DND-41 (cell line): ENCODE results near the gene WNK1.

Experiments used
- ATAC-seq: fragments of 200-7000 bp; cut with Tn5 transposase; 3 replicates; pipeline ENCODE4 v1.9.1; 2021; ENCODE audit warnings: low read depth; ENCODE audit not compliant: insufficient read depth
- DNase-seq: peaks from one replicate; pipeline ENCODE4 v3.0.0-alpha.2; 2020
- H2AFZ ChIP-seq: 2 replicates; pipeline ENCODE4 v1.6.0; 2012; ENCODE audit warnings: low read depth, low read length
- H3K27ac ChIP-seq: 2 replicates; pipeline ENCODE4 v1.5.1; 2012; ENCODE audit warnings: low read length, inconsistent platforms
- H3K27me3 ChIP-seq: fragments of 200-600 bp; sonication (generic); 2 replicates; pipeline ENCODE4 v1.6.0; 2012; ENCODE audit warnings: low read length, mild to moderate bottlenecking, inconsistent platforms; ENCODE audit not compliant: insufficient read depth, poor library complexity
- H3K36me3 ChIP-seq: 2 replicates; pipeline ENCODE4 v1.5.1; 2012; ENCODE audit warnings: low read length, inconsistent platforms; ENCODE audit not compliant: insufficient read depth
- H3K4me1 ChIP-seq: 2 replicates; pipeline ENCODE4 v1.5.1; 2012; ENCODE audit warnings: mild to moderate bottlenecking, low read length; ENCODE audit not compliant: insufficient read depth
- H3K4me2 ChIP-seq: 2 replicates; pipeline ENCODE4 v1.6.0; 2012; ENCODE audit warnings: mild to moderate bottlenecking, moderate library complexity, low read length, inconsistent platforms; ENCODE audit not compliant: insufficient read depth
- H3K4me3 ChIP-seq, 2 experiments: fragments of 200-600 bp in 1 of 2; shearing (Covaris generic) in 1 of 2; 2 replicates each; pipeline ENCODE4 v1.5.1; 2012 to 2016; ENCODE audit warnings: inconsistent platforms in 2 of 2, low read length in 2 of 2, mild to moderate bottlenecking in 2 of 2, low read depth in 1 of 2, moderate library complexity in 1 of 2
- H3K79me2 ChIP-seq: 2 replicates; pipeline ENCODE4 v1.6.0; 2012; ENCODE audit warnings: low read length, inconsistent platforms; ENCODE audit not compliant: insufficient read depth
- H3K9ac ChIP-seq: 2 replicates; pipeline ENCODE4 v1.6.0; 2012; ENCODE audit warnings: low read depth, mild to moderate bottlenecking, inconsistent platforms, low read length, moderate library complexity
- H3K9me3 ChIP-seq: 2 replicates; pipeline ENCODE4 v1.5.1; 2012; ENCODE audit warnings: low read length, moderate library complexity, mild to moderate bottlenecking, inconsistent platforms; ENCODE audit not compliant: insufficient read depth, severe bottlenecking
- H4K20me1 ChIP-seq: 2 replicates; pipeline ENCODE4 v1.6.0; 2012; ENCODE audit warnings: low read length; ENCODE audit not compliant: insufficient read depth
- EZH2 ChIP-seq: IDR thresholded peaks from 3 replicates; pipeline ENCODE4 v1.6.1; 2012; ENCODE audit warnings: borderline replicate concordance, low read depth, mild to moderate bottlenecking, moderate library complexity, low read length, inconsistent platforms; ENCODE audit not compliant: severe bottlenecking
- TF ChIP-seq, protein P1 (sequence below): IDR thresholded peaks from 2 replicates; pipeline ENCODE4 v1.5.1; 2012; ENCODE audit warnings: borderline replicate concordance, low read length, moderate library complexity, mild to moderate bottlenecking; ENCODE audit not compliant: poor library complexity, severe bottlenecking; ENCODE audit errors: extremely low read depth

Gene WNK1

DNA sequence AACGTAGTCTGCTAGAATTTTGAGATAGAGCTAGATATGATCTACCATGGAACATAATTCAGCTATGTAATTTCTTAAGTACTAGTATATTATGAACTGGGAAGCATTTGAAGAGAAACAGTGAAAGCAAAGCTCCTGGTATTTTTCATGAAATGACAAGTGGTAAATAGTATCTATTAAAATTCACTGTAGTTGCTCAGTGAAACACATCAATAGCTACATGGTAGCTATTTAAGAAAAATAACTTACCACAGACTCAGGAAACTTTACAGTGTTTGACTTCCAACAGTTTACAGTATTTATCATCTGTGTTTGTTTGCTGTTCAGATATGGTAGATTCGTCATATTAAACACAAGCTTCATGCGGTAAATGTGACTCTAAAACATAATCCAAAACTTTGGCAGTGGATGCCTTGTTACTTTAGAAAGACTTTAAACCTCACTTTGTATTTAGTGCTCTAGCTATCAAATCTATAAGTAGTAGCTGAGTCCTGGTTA is 25.2 kb downstream of the WNK1 start:
- no peak overlapping the region for H3K4me3 ChIP-seq
- ATAC-seq, result no peak
- H3K9ac ChIP-seq, result no peak overlapping the region
- H2AFZ ChIP-seq, result no peak overlapping the region
- H3K27me3 ChIP-seq, result no peaks in the 10 kb centered on the region
- peaks cover 80% of the 10 kb centered on the region for H4K20me1 ChIP-seq
- no peak for DNase-seq
- H3K36me3 ChIP-seq, result peaks cover 15% of the 10 kb centered on the region; the same call in 1 of the 2 replicates
- H3K4me2 ChIP-seq, result no peak overlapping the region
- H3K27ac ChIP-seq, result no peak overlapping the region
- H3K79me2 ChIP-seq, result peaks cover 100% of the 10 kb centered on the region
- H3K9me3 ChIP-seq, result no peaks in the 10 kb centered on the region
- H3K4me1 ChIP-seq, result no peaks in the 10 kb centered on the region; the same call in 1 of the 2 replicates
- TF ChIP-seq, protein P1, sequence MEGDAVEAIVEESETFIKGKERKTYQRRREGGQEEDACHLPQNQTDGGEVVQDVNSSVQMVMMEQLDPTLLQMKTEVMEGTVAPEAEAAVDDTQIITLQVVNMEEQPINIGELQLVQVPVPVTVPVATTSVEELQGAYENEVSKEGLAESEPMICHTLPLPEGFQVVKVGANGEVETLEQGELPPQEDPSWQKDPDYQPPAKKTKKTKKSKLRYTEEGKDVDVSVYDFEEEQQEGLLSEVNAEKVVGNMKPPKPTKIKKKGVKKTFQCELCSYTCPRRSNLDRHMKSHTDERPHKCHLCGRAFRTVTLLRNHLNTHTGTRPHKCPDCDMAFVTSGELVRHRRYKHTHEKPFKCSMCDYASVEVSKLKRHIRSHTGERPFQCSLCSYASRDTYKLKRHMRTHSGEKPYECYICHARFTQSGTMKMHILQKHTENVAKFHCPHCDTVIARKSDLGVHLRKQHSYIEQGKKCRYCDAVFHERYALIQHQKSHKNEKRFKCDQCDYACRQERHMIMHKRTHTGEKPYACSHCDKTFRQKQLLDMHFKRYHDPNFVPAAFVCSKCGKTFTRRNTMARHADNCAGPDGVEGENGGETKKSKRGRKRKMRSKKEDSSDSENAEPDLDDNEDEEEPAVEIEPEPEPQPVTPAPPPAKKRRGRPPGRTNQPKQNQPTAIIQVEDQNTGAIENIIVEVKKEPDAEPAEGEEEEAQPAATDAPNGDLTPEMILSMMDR, result no peak
- TF ChIP-seq EZH2, result no peak

DNA sequence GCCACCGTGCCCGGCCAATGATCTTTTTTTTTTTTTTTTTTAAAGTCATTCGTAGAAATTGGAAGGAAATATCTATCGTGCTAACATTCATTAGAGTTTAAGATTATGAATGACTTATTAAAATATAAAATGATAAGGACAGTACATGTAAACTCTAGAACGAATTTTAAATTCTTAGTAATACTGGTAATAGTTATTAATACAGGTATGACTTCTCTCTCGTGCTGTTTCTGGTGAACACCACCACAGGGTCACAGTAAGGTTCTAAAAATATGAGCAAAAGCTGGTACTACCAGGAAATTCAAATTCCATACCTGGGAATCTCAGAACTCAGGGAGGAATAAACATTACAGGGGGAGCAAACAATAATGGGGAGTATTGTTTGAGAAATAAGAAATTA is 26.2 kb downstream of the WNK1 start:
- H3K9ac ChIP-seq, result no peak overlapping the region
- H3K27me3 ChIP-seq, result no peaks in the 10 kb centered on the region
- peaks cover 78% of the 10 kb centered on the region for H4K20me1 ChIP-seq
- H3K4me1 ChIP-seq, result no peaks in the 10 kb centered on the region; the same call in 1 of the 2 replicates
- H2AFZ ChIP-seq, result no peak overlapping the region
- H3K79me2 ChIP-seq, result peaks cover 98% of the 10 kb centered on the region
- DNase-seq, result no peak
- no peak overlapping the region for H3K4me3 ChIP-seq
- ATAC-seq, result no peak
- no peak overlapping the region for H3K4me2 ChIP-seq
- TF ChIP-seq, protein P1, result no peak
- no peak for TF ChIP-seq EZH2
- H3K36me3 ChIP-seq, result peaks cover 15% of the 10 kb centered on the region; the same call in 1 of the 2 replicates
- no peak overlapping the region for H3K27ac ChIP-seq
- no peaks in the 10 kb centered on the region for H3K9me3 ChIP-seq

DNA sequence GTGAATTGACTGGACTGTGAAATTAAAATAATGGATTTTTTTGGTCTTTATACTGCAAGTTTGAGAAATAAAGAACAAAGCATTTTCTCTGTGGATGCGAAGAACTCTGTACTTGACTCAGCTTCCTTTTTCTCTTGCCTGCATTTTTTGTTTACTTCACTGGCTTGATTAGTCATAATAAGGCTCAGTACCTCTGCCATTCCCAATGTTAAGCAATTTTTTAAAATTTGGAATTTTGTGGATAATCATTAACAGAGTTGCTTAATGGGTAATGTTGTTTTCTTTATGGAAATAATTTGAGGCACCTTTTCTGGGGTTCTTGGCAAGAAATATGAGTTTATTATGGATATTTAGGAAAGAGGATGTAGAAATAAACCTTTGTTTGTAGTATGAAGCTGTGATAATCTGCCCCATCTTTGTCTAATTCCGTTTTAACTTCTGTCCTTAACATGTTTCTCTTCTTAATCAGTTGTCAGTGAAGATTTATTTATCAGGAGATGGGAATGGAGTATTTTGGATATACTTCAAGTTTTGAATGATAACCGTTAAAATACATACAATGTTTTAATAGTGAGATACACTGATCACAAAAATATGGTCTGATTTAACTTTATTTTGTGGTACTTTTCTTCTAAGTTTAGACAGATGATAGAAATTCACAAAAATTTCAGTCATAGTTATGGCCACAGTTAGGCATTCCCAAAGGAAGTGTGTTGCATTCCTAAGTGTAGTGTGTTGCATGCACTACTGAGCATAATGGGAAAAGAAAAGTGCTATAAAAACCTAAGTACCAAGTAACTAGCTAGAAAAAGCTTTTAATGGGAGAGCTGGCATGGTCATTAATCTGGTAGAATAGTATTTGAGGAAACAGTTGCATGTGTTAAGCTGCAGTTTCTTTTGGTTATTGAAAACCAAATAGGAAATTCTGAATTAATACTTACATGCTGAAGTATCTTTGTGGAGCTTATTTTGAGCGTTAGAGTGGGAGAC is 27.7 kb downstream of the WNK1 start:
- no peak for ATAC-seq
- Histone ChIP-seq H3K36me3 (peaks cover 7% of the 10 kb centered on the region; the same call in 1 of the 2 replicates), H4K20me1 (peaks cover 71% of the 10 kb centered on the region), H3K9ac (no peak overlapping the region), H3K27ac (no peak overlapping the region), H3K4me1 (no peaks in the 10 kb centered on the region; the same call in 1 of the 2 replicates), H3K27me3 (no peaks in the 10 kb centered on the region), H3K9me3 (no peaks in the 10 kb centered on the region), H3K79me2 (peaks cover 97% of the 10 kb centered on the region), H3K4me2 (no peak overlapping the region), H3K4me3 (no peak overlapping the region), H2AFZ (no peak overlapping the region)
- DNase-seq, result no peak
- TF ChIP-seq, protein P1, result no peak
- no peak for TF ChIP-seq EZH2
